Activated CD8-positive, alpha-beta memory T cell treated with anti-CD3 and anti-CD28 coated beads, Interleukin-2, amount 50 U/mL, for 24 hours (primary cell): Measurements from ENCODE around the gene JAK2.
"Not testable (repeated sequence)": the region's sequence is repeated elsewhere in the genome, so short reads cannot be mapped to it uniquely, and the experiment has no call there.

Source experiments
- DNase-seq: peaks from one replicate; pipeline ENCODE4 v3.0.0-alpha.2; 2020; ENCODE audit errors: extremely low read depth

The JAK2 gene

GRCh38 chr9:5041390-5042115 is 56.5 kb downstream of the JAK2 start:
- no peak for DNase-seq

- no peak for DNase-seq
These were observed 57.6 kb downstream of the JAK2 start for GRCh38 chr9:5042661-5043178.

- no peak for DNase-seq
These were observed 58.3 kb downstream of the JAK2 start for GRCh38 chr9:5043381-5043780.

DNA sequence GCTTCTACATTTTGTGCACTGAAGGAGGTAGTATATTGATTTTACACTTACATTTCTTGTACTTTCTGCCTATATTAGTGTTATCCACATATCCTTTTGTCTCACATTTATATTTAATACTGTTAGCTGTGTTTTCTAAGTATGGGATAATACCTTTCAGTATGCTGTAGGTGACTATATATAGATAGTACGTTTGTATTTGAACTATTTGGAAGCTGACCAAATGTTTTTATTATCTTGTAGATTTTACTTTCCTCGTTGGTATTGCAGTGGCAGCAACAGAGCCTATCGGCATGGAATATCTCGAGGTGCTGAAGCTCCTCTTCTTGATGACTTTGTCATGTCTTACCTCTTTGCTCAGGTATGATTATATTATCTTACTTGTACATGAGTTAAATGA is 59.1 kb downstream of the JAK2 start:
- DNase-seq = no peak

DNA sequence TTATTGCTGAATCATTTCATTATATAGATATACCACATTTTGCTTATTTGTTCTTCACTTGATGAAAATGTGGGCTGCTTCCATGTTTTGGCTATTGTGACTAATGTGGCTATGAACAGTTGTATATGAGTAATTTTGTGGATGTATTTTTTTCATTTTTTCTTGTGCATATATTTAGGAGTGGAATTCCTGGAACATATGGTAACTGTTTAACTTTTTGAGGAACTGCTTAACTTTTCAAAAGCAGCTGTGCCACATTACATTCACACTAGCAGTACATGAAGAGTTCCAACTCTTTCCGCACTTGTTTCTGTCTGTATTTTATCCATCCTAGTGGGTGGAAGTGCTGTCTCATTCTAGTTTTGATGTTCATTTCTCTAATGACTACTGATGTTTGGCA is 67.8 kb downstream of the JAK2 start:
- DNase-seq = no peak

DNA sequence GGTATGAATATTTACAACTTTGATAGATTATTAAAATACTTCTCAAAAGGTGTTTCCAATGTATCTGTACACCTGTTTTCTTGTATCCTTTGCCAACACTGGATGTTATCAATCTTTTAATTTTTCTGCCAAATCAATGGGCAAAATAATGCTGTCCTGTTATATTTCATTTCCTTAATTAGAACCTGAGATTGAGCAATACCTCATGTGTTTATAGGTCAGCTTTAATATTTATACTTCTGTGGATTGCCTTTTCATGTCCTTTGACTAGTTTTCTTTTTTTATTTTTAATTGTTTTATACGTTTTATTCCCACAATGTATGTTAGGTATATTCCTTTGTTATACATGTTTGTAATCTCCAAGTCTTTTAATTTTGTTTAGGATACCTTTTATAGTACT is 77.6 kb downstream of the JAK2 start:
- DNase-seq = no peak

DNA sequence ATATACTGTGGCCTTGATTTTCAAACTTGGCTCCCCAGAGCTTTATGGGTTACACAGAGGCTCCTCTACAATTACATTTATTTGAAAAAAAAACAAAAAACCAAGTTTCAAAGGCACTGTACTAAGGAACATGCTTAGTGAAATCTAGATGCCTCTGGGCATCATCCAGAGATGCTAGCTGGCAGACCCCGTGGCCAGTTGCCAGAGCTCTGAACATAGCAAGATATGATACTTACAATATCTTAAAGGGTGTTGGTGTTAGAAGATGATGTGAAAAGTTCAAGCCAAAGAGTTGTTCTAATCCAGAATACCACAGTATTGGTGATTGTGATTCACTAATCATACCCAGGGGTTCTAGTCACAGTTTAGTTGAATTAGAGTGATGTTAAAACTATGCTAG is 87.8 kb downstream of the JAK2 start:
- no peak for DNase-seq

GRCh38 chr9:5073701-5074100 is 88.6 kb downstream of the JAK2 start:
- no peak for DNase-seq

GRCh38 chr9:5085993-5086392 is 100.9 kb downstream of the JAK2 start:
- no peak for DNase-seq

DNA sequence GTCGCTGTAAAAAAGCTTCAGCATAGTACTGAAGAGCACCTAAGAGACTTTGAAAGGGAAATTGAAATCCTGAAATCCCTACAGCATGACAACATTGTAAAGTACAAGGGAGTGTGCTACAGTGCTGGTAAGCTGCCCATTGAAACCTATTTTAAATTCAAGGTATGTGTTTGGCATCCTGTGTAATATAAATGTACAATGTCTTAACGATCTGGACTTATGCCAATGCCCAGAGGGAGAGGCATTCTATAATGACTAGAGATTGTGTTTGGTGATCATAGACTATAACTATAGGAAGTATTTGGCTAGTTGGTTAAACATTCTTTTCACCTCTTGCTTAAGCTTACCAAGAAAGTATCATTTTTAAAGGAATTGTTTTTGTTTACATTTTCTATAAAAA is 104.7 kb downstream of the JAK2 start:
- DNase-seq = no peak

GRCh38 chr9:5095795-5096194 is 110.7 kb downstream of the JAK2 start:
- no peak for DNase-seq

GRCh38 chr9:5099466-5099865 is 114.4 kb downstream of the JAK2 start:
- DNase-seq = no peak

DNA sequence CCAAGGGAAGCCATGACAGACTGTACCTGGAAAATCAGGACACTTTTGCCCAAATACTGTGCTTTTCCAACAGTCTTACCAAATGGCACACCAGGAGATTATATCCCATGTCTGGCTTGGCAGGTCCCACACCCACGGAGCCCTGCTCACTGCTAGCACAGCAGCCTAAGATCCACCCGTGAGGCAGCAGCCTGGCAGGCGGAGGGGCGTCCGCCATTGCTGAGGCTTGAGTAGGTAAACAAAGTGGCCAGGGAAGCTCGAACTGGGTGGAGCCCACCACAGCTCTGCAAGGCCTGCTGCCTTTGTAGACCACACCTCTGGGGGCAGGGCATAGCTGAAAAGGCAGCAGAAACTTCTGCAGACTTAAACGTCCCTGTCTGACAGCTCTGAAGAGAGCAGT is 116.1 kb downstream of the JAK2 start:
- not testable (repeated sequence) for DNase-seq

DNA sequence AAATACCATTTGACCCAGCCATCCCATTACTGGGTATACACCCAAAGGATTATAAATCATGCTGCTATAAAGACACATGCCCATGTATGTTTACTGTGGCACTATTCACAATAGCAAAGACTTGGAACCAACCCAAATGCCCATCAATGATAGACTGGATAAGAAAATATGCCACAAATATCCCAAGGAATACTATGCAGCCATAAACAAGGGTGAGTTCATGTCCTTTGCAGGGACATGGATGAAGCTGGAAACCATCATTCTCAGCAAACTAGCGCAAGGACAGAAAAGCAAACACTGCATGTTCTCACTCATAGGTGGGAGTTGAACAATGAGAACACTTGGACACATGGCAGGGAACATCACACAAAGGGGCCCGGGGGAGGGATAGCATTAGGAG is 121.4 kb downstream of the JAK2 start:
- not testable (repeated sequence) for DNase-seq

DNA sequence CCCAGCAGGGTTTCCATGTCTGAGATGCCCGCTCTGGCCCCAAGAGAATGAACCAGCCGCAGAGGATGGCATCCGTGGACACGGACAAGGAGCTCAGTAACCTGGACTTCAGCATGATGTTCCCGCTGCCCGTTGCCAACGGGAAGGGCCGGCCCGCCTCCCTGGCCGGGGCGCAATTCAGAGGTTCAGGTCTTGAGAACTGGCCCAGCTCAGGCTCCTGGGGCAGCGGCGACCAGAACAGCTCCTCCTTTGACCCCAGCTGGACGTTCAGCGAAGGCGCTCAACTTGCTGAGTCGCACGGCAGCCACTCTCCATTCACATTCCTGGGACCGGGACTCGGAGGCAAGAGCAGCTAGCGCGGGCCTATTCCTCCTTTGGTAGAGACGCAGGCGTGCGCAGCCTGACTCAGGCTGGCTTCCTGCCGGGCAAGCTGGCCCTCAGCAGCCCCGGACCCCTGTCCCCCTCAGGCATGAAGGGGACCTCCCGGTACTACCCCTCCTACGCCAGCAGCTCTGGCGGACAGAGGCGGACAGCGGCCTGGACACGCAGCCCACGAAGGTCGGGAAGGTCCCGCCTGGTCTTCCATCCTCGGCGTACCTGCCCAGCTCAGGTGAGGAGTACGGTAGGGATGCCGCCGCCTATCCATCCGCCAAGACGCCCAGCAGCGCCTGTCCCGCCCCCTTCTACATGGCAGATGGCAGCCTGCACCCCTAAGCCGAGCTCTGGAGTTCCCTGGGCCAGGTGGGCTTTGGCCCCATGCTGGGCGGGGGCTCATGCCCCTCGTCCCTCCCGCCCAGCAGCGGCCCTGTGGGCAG is 126.0 kb downstream of the JAK2 start:
- no peak for DNase-seq

GRCh38 chr9:5111696-5112095 is 126.6 kb downstream of the JAK2 start:
- DNase-seq = no peak

DNA sequence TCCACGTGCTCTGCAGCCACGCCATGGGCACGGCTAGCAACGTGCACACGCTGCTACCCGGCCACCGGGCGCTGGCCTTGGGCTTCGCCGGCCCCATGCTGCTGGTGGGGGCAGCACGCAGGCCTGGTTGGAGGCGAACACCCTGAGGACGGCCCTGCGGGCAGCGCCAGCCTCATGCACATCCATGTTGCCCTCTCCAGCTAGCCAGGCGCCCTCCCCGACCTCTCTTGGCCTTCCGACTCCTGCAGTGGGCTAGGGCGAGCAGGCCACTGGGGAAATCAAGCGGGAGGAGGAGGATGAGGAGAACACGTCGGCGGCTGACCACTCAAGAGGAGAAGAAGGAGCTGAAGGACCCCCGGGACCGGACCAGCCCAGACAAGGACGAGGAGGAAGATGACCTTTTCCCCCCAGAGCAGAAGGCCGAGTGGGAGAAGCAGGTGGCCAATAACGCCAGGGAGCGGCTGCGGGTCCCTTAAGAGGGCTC is 127.1 kb downstream of the JAK2 start:
- no peak for DNase-seq

- DNase-seq = no peak
These were observed 127.6 kb downstream of the JAK2 start for GRCh38 chr9:5112646-5113045.

GRCh38 chr9:5113523-5113922 is 128.5 kb downstream of the JAK2 start:
- no peak for DNase-seq

DNA sequence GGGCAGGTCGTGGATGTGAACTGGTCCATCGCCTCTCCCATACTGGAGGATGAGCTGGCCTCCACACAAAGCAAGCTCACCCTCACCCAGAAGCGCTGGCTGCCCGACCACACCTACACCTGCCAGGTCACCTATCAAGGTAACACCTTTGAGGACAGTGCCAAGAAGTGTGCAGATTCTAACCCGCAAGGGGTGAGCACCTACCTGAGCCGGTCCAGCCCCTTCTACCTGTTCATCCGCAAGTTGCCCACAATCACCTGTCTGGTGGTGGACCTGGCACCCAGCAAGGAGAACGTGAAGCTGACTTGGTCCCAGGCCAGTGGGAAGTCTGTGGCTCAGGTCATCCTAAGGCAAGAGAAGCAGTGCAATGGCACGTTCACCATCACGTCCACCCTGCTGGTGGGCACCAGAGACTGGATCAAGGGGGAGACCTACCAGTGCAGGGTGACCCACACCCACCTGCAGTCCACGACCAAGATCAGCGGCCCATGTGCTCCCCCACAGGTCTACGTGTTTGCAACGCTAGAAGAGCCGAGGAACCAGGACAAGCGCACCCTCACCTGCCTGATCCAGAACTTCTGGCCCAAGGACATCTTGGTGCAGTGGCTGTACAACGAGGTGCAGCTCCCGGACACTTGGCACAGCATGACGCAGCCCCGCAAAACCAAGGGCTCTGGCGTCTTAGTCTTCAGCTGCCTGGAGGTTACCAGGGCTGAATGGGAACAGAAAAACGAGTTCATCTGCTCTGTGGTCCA is 129.1 kb downstream of the JAK2 start:
- DNase-seq = no peak

- DNase-seq = no peak
These were observed 137.0 kb downstream of the JAK2 start for GRCh38 chr9:5122116-5122515.

DNA sequence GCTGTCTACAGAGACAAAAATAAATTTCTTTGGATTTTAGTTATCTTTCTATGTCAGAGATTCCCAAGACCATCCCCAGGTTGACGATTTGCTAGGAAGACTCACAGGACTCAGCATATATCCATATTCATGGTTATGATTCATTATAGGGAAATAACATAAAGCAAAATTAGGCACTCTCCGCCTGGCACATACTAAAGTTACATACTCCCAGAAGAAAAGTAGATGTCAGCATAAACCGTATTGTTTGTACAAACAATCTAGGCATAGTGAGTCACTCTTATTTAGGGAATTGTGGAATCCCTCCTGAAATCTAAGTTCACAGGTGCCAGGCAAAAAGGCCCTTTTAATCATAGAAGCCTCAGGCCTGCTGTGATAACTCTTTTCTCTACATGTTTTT is 137.4 kb downstream of the JAK2 start:
- DNase-seq = no peak
